HG03469 (cell line): Measurements from ENCODE around the gene NBEA.

Experiments
- ATAC-seq: cut with Tn5 transposase; IDR thresholded peaks from one replicate; pipeline ENCODE4 v1.9.1; 2021; ENCODE audit warnings: mild to moderate bottlenecking, moderate library complexity, moderate number of reproducible peaks; ENCODE audit not compliant: unreplicated experiment

Gene NBEA

DNA sequence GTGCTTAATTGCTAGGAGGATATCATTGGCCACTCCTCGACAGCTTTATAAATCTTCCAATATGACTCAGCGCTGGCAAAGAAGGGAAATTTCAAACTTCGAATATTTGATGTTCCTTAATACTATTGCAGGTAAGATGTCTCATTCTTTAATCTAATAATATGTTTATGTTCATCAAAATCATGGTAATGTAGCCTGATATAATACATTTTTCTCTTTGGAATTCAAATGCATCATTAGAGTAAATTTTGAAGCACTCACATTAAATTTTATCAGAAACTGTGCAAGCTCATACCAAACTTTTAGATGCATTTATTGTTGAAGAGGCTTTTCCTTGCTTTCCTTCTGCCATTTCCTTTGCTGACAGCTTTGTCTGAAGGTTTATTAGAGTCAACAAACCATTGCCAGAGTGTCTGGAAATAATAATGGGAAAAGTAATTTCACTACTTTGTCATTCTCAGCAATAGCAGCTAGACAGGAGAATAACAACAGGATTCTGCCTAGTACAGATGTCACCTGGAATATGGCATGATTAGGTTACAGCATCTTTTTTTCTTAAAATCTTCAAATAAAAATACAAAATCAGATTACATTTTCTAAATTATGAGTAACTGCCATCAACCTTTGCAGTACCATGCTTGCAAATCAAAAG lies 613.0 kb downstream of the NBEA start:
- no peak for ATAC-seq

DNA sequence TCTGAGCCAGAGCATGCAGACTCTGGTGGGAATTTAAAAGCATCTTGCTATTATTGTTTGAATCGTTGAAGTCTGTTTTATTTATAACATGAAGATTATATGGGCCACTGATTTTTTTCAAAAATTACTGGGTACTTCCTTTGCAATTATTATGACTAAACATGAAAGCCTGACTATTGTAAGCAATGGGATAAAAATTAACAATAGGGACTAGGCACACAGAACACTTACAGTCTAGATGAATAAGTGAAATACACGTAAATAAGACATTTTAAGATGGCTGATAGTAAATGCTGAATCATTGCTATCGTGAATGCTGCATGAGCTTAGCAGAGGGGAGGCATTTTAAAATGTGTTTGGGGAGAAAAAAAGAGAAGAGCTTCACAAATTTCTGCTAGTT lies 615.4 kb downstream of the NBEA start:
- ATAC-seq = no peak

DNA sequence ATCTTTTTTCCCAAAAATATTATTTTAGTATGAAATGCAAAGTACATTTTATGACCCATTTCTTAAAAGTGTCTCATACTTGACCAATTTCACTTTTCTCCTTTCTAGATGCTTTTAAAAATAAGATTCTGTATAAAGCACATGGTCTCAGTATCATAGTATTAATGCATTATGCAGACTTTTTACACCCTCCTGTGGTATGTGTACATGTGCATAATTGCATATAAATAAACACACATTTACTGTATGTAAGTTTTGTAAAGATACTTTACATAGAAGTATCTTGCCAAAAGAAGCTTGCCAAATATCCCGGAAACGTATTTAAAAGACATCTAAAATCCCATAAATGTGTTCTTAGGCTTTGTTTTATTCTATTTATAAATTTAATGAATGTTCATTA lies 619.5 kb downstream of the NBEA start:
- no peak for ATAC-seq

DNA sequence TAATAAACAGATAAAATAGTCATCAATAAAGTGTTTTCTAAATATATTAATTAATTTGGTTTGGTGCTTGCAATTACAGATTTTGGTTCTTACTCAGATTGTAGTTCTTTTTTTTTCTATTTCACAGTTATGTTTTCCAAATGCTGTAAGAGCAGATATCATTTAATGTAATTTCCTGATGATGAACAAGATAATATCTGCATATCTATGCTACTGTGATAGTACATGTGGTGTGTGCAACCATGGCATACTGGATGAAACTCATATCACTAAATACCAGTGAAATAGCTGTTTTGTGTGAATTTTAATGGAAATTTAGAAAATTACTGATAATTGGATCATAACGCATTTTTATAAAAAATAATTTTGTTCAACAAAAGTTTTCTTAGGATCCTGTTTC lies 623.2 kb downstream of the NBEA start:
- ATAC-seq = no peak

DNA sequence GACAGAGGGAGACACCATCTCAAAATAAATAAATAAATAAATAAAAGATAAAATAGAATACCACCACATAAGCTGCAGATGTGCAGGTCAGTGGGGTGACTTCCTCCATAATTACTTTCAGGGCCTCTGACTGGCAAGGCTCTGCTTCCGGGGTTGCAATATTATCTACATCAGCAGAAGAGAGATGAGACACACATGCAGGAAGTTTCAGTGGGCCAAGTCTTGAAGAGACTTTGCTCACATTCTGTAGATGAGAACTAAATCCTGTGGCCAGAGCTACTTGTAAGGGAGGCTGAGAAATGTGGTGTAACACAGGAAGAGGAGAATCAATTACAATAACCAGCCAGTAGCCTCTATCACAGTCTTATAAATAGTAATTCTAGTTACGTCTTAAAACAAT lies 624.3 kb downstream of the NBEA start:
- no peak for ATAC-seq

DNA sequence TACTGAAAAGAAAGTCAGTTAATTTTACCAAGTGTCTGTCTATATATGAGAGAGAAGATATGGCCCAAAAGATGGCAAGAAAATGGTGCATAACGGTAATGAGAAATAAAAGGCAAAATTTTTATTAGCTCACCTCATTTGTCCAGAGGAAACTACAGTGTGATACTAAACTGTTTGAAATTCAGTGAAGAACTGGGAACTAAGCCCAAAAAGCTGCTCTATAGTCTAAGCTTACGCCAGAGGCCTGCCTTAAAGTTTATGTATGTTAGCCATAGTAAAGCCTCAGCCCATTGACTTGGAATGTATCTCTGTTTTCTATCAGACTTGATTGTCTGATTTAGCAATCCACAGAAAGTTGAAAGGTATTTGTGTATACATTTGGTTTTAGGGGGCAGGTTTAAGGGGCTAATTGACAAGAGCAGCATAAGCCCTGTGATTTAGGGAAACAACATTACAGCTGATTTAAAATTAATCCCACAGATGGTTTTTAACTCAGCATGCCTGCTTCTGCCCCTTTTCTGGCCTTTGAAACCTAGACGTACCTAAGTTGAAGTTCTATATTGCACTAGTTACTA lies 625.4 kb downstream of the NBEA start:
- no peak for ATAC-seq

DNA sequence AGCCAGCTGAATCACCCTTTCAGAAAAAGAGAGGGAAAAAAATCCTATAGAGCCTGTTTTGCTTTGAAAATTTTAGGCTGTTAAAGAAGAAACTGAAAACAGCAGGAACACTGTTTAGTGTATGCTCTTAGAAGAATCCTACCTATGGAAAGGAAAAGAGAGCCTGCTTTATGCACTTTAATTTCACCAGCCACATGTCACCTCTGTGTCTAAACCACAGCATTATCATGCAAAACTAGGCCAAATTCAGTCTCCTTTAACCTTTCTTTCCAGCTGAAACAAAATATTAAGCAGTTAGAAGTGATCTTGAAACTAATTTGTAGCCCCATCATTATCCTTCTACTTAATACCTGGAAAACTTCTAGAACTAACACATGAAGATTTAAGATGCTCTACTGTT lies 631.6 kb downstream of the NBEA start:
- no peak for ATAC-seq

DNA sequence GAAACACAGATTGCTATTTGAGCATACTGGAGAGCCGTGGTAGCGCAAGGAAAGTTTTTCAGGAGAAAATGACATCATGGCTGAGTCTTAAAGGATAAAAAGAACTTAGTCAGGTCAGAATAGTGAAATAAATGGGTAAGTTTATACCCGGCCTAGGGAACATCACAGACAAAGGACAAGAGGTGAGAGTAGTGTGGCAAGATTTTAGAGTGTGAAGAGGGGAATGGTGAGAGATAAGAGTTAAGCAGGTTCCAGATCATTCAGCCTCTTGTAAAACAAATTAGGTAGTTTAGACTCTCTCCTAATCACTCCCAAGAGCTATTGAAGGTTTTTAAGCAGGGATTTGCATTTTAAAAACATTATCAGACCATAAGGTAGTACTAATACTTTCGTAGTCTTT lies 650.4 kb downstream of the NBEA start:
- no peak for ATAC-seq

DNA sequence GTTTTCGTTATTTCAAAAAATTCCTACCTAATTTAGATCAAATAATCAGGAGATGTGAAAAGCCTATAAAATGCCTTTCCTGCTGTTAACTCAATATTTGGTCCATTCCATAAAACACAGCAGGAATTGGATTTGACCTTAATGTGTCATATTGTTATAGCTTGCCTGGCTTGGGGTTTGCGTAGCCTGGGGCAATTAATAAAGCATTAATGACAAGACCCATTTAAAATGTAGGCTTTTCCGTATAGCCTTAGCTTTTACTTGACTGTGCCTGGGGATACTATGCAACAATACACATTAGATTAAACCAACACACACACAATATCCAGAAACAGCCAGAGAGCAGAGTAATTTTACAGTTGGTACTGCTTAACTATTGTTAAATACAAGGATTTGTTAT lies 651.6 kb downstream of the NBEA start:
- no peak for ATAC-seq

DNA sequence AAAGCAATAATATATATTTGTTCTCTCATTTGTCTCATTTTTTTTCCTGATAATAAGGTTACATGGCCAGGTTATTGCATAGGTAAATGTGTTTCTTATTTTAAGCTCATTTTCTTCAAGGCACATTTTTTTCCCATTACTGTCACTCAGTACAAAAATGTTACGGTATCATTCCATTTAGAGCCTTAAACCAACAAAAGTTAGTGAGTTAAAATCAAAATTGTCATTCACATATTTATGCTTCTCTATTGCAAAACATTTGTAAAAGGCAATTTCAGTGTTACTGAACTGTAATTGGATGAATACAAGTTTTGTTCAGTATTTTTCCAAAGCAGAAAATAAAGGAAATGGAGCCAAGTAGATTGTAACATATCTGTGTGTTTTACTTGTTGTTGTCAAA lies 652.0 kb downstream of the NBEA start:
- ATAC-seq = no peak

DNA sequence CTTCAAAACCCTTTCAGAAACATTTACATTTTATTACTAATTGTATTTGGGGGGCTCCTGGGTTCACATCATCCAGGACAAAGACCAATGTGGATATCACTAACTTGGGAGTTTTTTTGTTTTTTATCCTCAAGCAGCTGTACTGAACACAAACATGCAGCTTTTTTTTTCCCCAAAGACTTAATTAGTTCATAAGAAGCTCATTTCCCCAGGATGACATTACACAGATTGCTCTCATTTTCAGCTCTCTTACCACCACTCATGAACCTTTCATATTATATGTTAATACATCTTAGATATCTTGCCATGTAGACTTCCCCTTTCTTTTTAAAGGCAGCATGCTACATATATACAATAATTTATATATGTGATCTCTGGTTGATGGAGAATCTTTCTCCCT lies 653.1 kb downstream of the NBEA start:
- no peak for ATAC-seq

DNA sequence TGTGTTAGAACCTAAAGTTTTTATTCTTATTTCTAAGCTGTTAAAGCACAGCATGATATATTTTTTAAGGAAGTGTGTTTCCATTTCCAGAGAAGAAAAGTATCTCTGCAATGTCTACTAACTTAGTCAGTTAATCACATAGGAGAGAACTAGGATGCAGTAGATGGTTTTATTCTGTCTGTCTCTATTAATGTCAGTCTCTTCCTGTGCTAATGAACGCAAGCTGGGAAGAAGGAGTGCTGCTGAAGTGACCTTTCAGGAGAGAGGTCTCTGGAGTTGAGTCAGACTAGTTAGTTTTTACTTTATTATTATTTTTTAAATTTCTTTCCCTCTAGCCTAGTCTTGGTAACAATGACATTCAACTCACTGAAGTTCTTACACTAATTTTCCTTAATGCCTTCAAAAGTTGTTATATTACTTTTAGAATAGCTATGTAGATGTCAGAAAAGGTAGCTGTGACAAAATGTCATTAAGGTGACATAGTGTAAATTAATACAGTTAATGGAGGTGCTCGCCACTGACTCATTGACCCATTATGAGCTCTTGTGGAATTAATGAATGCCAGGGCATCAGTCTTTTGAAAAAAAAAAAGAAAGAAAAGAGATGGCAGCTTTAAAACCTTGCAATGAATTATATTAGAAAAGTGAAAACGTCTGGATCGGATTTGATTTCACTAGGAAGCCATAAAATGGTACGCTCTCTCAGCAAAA lies 654.4 kb downstream of the NBEA start:
- no peak for ATAC-seq

DNA sequence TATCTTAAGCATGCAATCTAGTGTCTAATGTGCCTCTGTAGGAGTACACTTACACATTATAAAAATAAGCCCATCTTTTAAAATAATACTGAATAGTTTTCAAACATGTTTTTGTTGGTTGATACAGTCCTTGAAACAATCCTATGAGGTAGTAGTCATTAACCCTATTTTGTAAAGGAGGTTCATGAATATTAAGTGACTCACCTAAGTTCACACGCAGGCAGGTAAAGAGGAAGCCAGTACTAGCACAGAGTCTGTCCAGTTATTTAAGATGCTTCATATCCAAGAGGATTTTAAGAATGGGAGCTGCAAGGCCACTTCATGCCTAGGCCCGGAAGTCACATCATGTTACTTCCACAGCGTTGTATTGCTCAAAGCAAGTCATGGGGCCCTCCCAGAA lies 655.4 kb downstream of the NBEA start:
- no peak for ATAC-seq

DNA sequence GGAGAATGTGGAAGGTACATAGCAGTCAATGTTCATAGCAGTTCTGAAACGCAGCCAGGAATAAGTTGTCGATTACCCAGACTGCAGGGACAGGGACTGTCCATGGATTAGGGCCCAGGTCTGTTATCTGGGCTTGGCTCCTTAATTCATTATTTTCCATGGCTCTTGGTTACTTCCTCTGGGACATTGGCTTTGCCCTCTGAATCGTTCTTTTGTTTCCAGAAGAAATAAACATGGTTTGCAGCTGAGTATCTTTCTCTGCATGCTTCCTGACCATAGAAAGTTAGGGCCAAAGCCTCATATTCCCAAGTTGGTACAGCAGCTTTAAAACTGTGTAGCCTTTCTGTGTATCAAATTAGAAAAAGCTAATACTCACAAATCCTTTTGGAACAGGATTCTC lies 656.2 kb downstream of the NBEA start:
- ATAC-seq = no peak

DNA sequence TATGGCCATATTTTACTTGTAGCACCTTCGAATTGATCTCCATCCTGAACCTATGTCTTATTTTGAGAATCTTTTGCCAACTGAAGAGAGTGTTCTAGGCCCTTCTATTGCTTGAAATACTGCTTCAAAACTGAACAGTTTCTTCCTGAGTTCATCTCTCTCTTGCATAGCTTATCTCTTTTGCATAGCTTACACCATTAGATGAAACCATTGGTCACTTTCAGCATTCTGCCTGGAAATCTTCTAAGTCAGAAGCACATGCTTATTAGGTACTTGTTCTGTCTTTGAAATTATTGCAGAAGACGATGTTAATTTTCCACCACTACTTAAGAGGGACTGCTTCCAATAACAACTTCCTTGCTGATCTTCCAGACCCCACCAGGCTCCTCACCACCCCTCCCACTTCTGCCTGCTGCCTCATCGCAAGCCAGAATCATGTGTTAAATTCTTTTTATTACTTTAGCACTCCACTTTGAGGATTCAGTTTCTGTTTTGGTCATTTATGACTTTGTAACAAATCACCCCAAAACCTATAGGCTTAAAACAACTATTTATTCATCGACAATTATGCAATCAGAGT lies 656.8 kb downstream of the NBEA start:
- no peak for ATAC-seq

DNA sequence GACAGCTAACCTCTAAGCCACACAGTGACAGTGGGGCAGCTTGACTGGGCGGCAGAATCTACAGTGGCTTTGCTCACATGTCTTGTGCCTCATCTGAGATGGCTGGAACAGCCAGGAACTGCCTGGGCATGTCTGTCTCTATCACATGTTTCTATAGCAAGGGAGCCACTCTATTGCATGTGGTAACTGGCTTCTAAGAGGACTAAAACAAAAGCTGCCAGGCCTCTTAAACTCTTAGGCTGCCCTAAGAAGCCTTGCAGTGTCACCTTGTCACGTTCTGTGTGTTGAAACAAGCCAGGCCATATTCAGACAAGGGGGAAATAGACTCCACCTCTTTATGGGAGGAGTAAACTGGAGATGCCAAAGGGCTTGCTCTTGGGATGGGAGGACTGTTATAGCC lies 657.3 kb downstream of the NBEA start:
- no peak for ATAC-seq

DNA sequence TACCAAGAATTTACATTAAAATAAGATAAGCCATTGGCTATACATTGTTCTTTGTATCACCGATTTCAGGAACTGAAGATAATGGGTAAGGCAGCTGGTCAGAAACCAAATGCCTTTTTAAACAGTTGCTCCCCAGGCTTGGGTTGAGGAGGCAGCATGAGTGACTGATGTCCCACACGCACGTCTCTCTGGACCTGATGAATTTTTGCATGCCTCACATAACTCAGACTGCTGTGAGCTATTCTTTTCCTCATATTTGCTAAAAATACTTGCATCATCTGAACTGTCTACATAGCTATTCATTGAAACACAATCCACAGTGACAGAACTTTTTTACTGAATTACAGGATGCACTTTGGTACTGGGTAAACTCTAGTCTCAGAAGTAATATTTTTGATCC lies 658.1 kb downstream of the NBEA start:
- ATAC-seq = no peak

DNA sequence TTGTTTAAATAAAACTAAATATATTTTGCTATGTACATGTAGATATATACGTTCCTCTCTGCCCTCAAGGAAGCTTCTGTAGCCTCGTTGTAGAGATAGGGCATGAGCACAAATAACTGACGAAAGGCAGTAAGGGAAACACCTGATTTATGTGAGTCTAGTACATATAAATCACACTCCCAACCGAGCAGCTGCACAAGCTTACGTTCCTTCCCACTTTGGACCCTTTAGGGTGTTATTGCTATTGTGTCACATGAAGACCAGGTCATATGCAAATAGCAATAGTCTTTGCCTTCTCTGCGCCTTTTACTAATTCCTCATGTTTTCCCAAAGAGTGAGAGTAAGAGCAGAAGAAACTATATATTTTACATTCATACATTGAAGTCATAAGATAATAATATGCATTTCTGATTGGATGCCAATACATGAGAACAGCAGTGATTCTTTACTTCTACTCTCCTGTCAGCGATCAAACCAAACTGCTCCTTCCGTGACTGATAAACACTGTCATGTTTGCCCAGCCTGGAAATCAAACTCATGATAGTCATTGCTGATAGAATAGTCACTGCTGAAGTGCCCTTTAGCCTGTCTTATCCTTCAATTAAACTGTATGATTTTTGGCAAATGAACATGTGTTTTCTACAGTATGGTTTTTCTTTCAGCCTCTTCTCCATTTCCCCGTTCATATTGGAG lies 661.7 kb downstream of the NBEA start:
- no peak for ATAC-seq

DNA sequence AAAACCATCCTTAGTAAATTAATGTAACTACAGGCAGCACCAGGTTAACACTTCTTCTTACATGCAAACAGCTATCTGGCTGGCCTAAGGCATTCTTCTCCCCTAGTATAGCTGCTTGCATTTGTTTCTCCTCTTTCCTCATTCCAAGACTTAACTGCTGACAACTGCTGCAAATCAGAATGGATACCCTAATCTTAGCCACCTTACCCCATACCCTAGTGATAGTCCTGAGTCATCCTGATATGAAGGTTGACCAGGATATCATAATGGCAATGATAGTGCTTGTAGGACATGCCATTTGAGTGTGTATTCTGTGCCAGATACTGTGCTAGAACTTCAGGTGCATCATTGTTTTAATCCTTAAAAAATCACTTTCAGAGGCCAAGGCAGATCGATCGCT lies 672.6 kb downstream of the NBEA start:
- no peak for ATAC-seq

DNA sequence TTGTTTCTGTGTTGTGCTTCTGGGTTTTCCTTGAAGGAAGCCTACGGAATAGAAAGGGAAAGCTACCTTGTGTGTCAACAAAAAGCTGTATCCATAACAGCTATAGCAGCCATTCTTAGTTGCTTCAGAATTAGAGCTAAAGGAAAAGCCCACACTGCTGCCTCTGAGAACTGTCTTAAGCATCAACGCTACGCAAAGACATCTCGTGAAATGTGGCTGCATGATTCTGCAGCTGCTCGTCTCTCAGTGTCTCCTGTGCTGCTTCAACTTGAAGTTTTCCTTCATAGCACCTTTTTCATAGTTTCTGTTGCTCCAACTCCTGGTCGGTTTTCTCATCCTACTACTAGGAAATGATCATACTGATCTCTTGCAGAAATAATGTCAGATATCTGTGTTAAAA lies 675.4 kb downstream of the NBEA start:
- no peak for ATAC-seq

DNA sequence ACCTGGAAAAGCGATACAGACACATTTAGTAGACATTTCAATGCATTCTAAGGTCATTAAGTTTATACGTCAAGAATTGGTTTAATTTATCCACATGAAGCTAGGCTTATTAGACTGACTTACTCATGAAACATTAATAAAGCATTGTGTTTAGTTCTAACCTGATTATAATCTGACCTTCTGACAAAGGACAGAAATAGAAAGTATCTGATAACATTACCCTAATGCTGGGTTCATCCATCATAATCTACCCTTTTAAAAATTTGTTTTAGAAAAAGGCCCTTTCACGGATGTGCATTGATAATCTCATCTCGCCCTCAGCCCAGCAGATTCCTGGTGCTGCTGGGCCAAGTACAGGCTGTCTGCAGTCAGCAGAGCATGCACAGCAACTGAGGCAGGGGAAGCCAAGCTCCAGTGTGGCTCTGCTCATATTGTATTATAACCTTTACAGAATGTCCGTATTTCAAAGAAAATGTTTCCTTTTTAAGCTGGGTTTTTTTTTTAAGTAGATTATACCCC lies 676.6 kb downstream of the NBEA start:
- ATAC-seq = no peak
